CD4-positive, alpha-beta T cell (primary cell): Measurements from ENCODE around the gene FGFR4. TPM values are rescaled to one million over a fixed set of nuclear protein-coding genes. Genes with fewer than 3 reads are reported as not detected.

Experiments
- ATAC-seq: fragments of 200-7000 bp; cut with Tn5 transposase; one replicate; pipeline ENCODE4 v1.10.0; 2022; ENCODE audit warnings: mild to moderate bottlenecking; ENCODE audit not compliant: poor library complexity
- CTCF ChIA-PET: fragments of 350-600 bp; sonication (Branson Sonifier 250); formaldehyde crosslinking; loops from one replicate; lab custom pipeline; 2021; ENCODE audit warnings: antibody characterized with exemption, inconsistent platforms; lab: Charles Lee
- POLR2A ChIA-PET: fragments of 350-600 bp; sonication (Branson Sonifier 250); formaldehyde crosslinking; loops from one replicate; lab custom pipeline; 2021; ENCODE audit warnings: antibody characterized with exemption, inconsistent platforms; lab: Charles Lee
- DNase-seq, 14 experiments: peaks; one replicate each; pipeline ENCODE4 v3.0.0-alpha.2; 2013 to 2020; ENCODE audit warnings: mixed read lengths in 2 of 14
- H3K27ac ChIP-seq, 2 donors: one replicate each; pipeline versions ENCODE4 v1.5.1 to v1.7.0; 2013; ENCODE audit warnings: low read length in 2 of 2, low read depth in 1 of 2, mild to moderate bottlenecking in 1 of 2
- H3K27me3 ChIP-seq, 2 experiments: 1 replicate in 1 of 2; 2 replicates in 1 of 2; pipeline versions ENCODE4 v1.6.1 to v1.7.0; 2013; ENCODE audit warnings: low read length in 2 of 2, control low read depth in 1 of 2, mild to moderate bottlenecking in 1 of 2, moderate library complexity in 1 of 2; ENCODE audit not compliant: insufficient read depth in 2 of 2, control insufficient read depth in 1 of 2
- H3K36me3 ChIP-seq: one replicate; pipeline ENCODE4 v1.6.1; 2013; ENCODE audit warnings: low read length, control low read depth; ENCODE audit not compliant: insufficient read depth
- H3K4me1 ChIP-seq: one replicate; pipeline ENCODE4 v1.6.1; 2013; ENCODE audit warnings: low read length, control low read depth; ENCODE audit not compliant: insufficient read depth
- H3K4me3 ChIP-seq: one replicate; pipeline ENCODE4 v1.5.1; 2013; ENCODE audit warnings: mild to moderate bottlenecking, low read length, moderate library complexity
- H3K9me3 ChIP-seq, 2 experiments: 1 replicate in 1 of 2; 2 replicates in 1 of 2; pipeline versions ENCODE4 v1.6.1 to v1.7.0; 2013; ENCODE audit warnings: low read length in 2 of 2, mild to moderate bottlenecking in 2 of 2, control low read depth in 1 of 2, moderate library complexity in 1 of 2; ENCODE audit not compliant: control insufficient read depth in 1 of 2, insufficient read depth in 1 of 2
- H3K27ac Mint-ChIP-seq: one replicate; pipeline ENCODE4 v1.8.0; 2020; ENCODE audit warnings: mixed read lengths
- H3K27me3 Mint-ChIP-seq: one replicate; pipeline ENCODE4 v1.8.0; 2021; ENCODE audit warnings: mixed read lengths
- H3K36me3 Mint-ChIP-seq: one replicate; pipeline ENCODE4 v1.8.0; 2021; ENCODE audit warnings: low read depth, mixed read lengths
- H3K4me1 Mint-ChIP-seq: one replicate; pipeline ENCODE4 v1.8.0; 2021; ENCODE audit warnings: low read depth, mixed read lengths
- H3K4me3 Mint-ChIP-seq: one replicate; pipeline ENCODE4 v1.8.0; 2020; ENCODE audit warnings: mild to moderate bottlenecking, mixed read lengths
- H3K9me3 Mint-ChIP-seq: one replicate; pipeline ENCODE4 v1.8.0; 2020; ENCODE audit warnings: mixed read lengths
- intact Hi-C, 2 experiments: fragments of 100-400 bp; cut with DNase I in 1 of 2; cut with micrococcal nuclease in 1 of 2; formaldehyde crosslinking; loops; one replicate each; pipeline versions ENCODE4 v1.15.1 to v1.9.0; 2023 to 2025; cut with DNase I, micrococcal nuclease
- total RNA-seq, 174 experiments: library from RNA in 2 of 174; stranded (reverse) in 2 of 174; gene quantifications; one replicate each; pipeline ENCODE4 v1.2.3 and lab custom pipeline; 2021 to 2026
- TF ChIP-seq, protein P1 (sequence below): fragments of 200-600 bp; IDR thresholded peaks from one replicate; pipeline ENCODE4 v1.8.0; 2022; ENCODE audit warnings: antibody characterized with exemption, mild to moderate bottlenecking

Gene FGFR4
- total RNA-seq, 2 experiments from 2014 or later = 2.8 to 3.1 TPM

DNA sequence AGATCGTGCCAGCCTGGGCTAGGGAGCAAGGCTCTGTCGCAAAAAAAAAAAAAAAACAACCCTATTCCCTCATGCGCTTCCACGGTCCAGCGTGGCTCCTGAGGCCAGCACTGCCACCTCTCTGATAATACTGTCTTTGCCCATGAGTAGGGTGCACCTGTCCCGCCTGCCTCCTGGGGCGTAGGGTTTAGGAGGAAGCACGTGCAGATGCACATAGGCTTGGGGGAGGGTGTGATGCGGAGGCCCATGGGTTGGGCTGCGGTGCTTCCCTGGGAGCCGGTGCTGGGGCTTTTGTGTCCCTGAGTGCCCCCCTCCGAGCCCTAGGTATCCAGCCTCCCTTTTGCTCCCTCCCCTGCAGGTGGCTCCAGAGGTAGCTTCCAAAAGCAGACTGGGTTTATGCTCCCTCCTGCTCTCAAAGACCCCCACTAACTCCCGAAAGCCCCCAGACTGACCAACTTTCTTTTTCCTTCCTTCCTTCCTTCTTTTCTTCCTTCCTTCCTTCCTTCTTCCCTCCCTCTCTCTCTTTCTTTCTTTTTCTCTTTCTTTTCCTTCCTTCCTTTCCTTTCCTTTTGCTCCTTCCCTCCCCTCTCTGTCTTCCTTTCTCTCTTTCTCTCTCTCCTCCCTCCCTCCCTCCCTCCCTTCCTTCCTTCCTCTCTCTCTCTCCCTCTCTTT, 12.8 kb downstream of the FGFR4 start:
- Mint-ChIP-seq H3K27me3 (no peaks in the 10 kb centered on the region), H3K9me3 (no peaks in the 10 kb centered on the region), H3K4me3 (no peak overlapping the region), H3K4me1 (no peaks in the 10 kb centered on the region), H3K36me3 (no peaks in the 10 kb centered on the region), H3K27ac (no peak overlapping the region)
- intact Hi-C loops = no loop called here
- CTCF ChIA-PET = no interaction called here
- Histone ChIP-seq H3K36me3 (no peaks in the 10 kb centered on the region), H3K27me3 (peaks cover 0 to 6% of the 10 kb centered on the region in 2 experiments), H3K4me3 (no peak overlapping the region), H3K9me3 (peaks cover 0 to 5% of the 10 kb centered on the region in 2 experiments), H3K4me1 (no peaks in the 10 kb centered on the region), H3K27ac (no peak overlapping the region)
- no peak for DNase-seq
- POLR2A ChIA-PET = no interaction called here
- TF ChIP-seq, protein P1, sequence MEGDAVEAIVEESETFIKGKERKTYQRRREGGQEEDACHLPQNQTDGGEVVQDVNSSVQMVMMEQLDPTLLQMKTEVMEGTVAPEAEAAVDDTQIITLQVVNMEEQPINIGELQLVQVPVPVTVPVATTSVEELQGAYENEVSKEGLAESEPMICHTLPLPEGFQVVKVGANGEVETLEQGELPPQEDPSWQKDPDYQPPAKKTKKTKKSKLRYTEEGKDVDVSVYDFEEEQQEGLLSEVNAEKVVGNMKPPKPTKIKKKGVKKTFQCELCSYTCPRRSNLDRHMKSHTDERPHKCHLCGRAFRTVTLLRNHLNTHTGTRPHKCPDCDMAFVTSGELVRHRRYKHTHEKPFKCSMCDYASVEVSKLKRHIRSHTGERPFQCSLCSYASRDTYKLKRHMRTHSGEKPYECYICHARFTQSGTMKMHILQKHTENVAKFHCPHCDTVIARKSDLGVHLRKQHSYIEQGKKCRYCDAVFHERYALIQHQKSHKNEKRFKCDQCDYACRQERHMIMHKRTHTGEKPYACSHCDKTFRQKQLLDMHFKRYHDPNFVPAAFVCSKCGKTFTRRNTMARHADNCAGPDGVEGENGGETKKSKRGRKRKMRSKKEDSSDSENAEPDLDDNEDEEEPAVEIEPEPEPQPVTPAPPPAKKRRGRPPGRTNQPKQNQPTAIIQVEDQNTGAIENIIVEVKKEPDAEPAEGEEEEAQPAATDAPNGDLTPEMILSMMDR = no peak
- ATAC-seq = no peak

DNA sequence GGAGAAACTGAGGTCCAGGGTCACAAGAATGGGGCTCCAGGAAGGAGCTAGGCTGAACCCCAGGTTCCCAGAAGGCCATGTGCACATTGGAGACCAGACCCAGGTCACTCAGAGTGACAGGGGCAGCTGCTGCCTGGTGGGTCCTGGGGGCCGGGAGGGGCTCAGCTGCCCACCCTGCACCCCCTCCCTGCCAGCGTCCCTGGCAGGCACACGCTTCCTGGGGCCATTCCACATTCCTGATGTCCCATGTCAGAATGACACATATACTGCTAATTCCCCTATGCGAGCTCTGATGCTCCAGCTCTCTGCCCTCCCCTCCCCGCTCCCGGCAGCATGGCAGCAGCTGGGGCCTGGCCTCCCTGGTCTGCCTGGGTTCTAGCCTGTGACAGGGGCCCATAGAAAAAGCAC, 14.0 kb downstream of the FGFR4 start:
- H3K4me1 Mint-ChIP-seq = no peaks in the 10 kb centered on the region
- DNase-seq (no peak), ATAC-seq (no peak)
- ChIA-PET POLR2A (no interaction called here), CTCF (no interaction called here)
- Histone ChIP-seq H3K27ac (no peak overlapping the region), H3K4me1 (no peaks in the 10 kb centered on the region), H3K9me3 (peaks cover 0 to 5% of the 10 kb centered on the region in 2 experiments), H3K27me3 (peaks cover 0 to 6% of the 10 kb centered on the region in 2 experiments), H3K36me3 (no peaks in the 10 kb centered on the region), H3K4me3 (no peak overlapping the region)
- no peak overlapping the region for H3K27ac Mint-ChIP-seq
- no peaks in the 10 kb centered on the region for H3K27me3 Mint-ChIP-seq
- H3K36me3 Mint-ChIP-seq = no peaks in the 10 kb centered on the region
- H3K9me3 Mint-ChIP-seq = no peaks in the 10 kb centered on the region
- intact Hi-C loops = no loop called here
- TF ChIP-seq, protein P1 = no peak
- H3K4me3 Mint-ChIP-seq = no peak overlapping the region

DNA sequence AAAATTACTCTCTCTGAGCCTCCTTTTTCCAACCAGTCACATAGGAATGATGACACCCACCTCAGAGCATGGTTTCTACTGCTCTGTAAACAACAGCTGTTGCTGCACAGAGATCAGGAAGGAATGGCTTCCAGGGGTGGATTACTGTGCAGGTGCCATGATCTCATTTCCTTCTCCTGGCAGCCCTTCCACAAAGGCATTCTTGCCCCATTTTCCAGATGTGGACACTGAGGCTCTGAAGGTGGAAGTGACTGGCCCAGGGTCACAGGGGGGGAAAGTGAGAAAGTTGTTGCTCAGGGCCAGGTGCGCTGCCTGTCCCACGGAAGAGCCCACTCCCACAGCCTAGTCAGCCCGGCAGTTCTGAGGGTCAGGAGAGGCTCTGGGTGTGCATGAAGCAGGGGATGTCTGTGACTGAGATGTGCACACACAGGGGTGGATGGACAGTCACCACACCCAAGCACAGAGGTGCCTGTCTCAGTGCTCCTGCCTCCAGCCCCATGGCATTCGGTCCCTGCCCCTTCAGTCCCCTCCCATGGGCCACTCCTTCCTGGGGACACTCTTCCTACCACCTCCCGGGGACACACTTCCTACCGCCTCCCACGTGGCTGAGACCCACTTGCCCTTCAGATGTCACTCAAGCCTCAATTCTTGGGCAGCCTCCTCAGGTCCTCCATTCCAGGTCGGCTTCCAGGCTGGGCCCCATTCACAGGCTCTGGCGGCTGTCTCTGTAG, 17.0 kb downstream of the FGFR4 start:
- CTCF ChIA-PET = no interaction called here
- H3K4me3 Mint-ChIP-seq = no peak overlapping the region

More for the DNA sequence above, 17.0 kb downstream of the FGFR4 start:
- Mint-ChIP-seq H3K9me3 (no peaks in the 10 kb centered on the region), H3K27me3 (no peaks in the 10 kb centered on the region), H3K27ac (no peak overlapping the region), H3K4me1 (no peaks in the 10 kb centered on the region), H3K36me3 (no peaks in the 10 kb centered on the region)
- intact Hi-C loops = no loop called here
- Histone ChIP-seq H3K9me3 (peaks cover 0 to 5% of the 10 kb centered on the region in 2 experiments), H3K4me1 (no peaks in the 10 kb centered on the region), H3K36me3 (no peaks in the 10 kb centered on the region), H3K27me3 (peaks cover 0 to 6% of the 10 kb centered on the region in 2 experiments), H3K27ac (no peak overlapping the region), H3K4me3 (no peak overlapping the region)
- ATAC-seq (no peak), DNase-seq (no peak)
- TF ChIP-seq, protein P1 = no peak
- POLR2A ChIA-PET = no interaction called here
